ENCODE results near the gene ATPAF2. TPM values are rescaled to one million over a fixed set of nuclear protein-coding genes. Genes with fewer than 3 reads are reported as not detected.

Gene ATPAF2
- polyA plus RNA-seq, 2 donors: 16.2 to 21.0 TPM

GRCh38 chr17:17990282-17990681 lies 48.7 kb downstream of the ATPAF2 start:
- Histone ChIP-seq H3K4me1 (ENCODE audit: control insufficient read depth in 2 of 2, insufficient read depth in 2 of 2, low read length in 1 of 2) (peaks cover 0 to 11% of the 10 kb centered on the region in 2 donors), H3K9me3 (ENCODE audit: control insufficient read depth in 2 of 2, insufficient read depth in 1 of 2, low read depth in 1 of 2, low read length in 1 of 2) (no peaks in the 10 kb centered on the region), H3K4me3 (ENCODE audit: low read depth in 1 of 2, low read length in 2 of 2) (no peak overlapping the region), H3K36me3 (ENCODE audit: control insufficient read depth in 2 of 2, insufficient read depth in 2 of 2, low read length in 1 of 2) (peaks cover 0 to 3% of the 10 kb centered on the region in 2 donors), H3K27me3 (ENCODE audit: control insufficient read depth in 1 of 2, insufficient read depth in 2 of 2, low read length in 2 of 2) (no peaks in the 10 kb centered on the region), H3K27ac (ENCODE audit: low read depth in 2 of 2, low read length in 1 of 2) (peak overlapping the region; percentile 13 to 41)
- WGBS, 2 donors: 53 to 67% methylated on average over 2 of the region's 2 CpGs

DNA sequence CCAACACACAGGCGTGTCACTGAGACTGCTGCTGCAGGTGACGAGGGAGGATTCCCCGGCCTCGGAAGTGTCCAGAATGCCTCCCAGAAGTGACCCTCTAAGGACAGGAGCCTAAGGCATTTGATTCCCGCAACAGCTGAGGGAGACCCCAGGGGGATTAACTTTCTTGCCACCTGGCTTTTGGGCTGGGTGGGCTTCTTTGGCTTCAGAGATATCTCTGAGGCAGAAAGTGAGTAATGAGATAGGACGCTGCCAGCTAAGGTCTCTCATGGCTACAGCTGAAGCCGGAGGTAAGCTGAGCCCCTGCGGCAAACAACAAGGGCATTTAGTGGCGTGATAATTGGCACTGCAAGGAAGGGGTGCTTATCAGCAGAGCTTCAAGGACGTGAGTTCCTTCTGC lies 49.4 kb downstream of the ATPAF2 start:
- Histone ChIP-seq H3K27me3 (ENCODE audit: control insufficient read depth in 1 of 2, insufficient read depth in 2 of 2, low read length in 2 of 2) (no peaks in the 10 kb centered on the region), H3K4me1 (ENCODE audit: control insufficient read depth in 2 of 2, insufficient read depth in 2 of 2, low read length in 1 of 2) (peaks cover 0 to 11% of the 10 kb centered on the region in 2 donors), H3K27ac (ENCODE audit: low read depth in 2 of 2, low read length in 1 of 2) (no peak overlapping the region), H3K4me3 (ENCODE audit: low read depth in 1 of 2, low read length in 2 of 2) (no peak overlapping the region), H3K9me3 (ENCODE audit: control insufficient read depth in 2 of 2, insufficient read depth in 1 of 2, low read depth in 1 of 2, low read length in 1 of 2) (no peaks in the 10 kb centered on the region), H3K36me3 (ENCODE audit: control insufficient read depth in 2 of 2, insufficient read depth in 2 of 2, low read length in 1 of 2) (no peaks in the 10 kb centered on the region)
- WGBS, 2 donors: 89 to 91% methylated on average over 10 of the region's 10 CpGs

DNA sequence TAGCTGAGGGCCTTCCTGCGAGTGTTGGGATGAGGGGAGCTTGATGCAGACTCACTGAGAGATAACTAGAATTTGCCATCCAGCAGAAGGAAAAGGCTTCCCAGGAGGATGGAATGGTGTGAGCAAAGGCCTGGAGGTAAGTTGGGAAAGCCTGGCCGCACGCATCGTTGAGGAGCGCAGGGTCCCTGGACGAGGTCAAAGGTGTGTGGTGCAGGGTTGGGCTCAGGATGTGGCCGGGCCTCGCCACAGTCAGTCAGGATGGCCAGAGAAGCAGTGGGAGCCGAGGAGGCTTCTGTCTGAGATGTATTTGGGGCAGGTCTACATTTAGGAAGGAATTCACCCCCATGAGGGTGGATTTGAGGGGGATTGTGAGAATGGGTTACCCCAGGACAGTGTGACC lies 49.9 kb downstream of the ATPAF2 start:
- Histone ChIP-seq H3K9me3 (ENCODE audit: control insufficient read depth in 2 of 2, insufficient read depth in 1 of 2, low read depth in 1 of 2, low read length in 1 of 2) (no peaks in the 10 kb centered on the region), H3K27me3 (ENCODE audit: control insufficient read depth in 1 of 2, insufficient read depth in 2 of 2, low read length in 2 of 2) (no peaks in the 10 kb centered on the region), H3K36me3 (ENCODE audit: control insufficient read depth in 2 of 2, insufficient read depth in 2 of 2, low read length in 1 of 2) (no peaks in the 10 kb centered on the region), H3K4me3 (ENCODE audit: low read depth in 1 of 2, low read length in 2 of 2) (no peak overlapping the region), H3K27ac (ENCODE audit: low read depth in 2 of 2, low read length in 1 of 2) (no peak overlapping the region), H3K4me1 (ENCODE audit: control insufficient read depth in 2 of 2, insufficient read depth in 2 of 2, low read length in 1 of 2) (peaks cover 0 to 6% of the 10 kb centered on the region in 2 donors)
- WGBS, 2 donors: 93 to 94% methylated on average over 9 of the region's 9 CpGs

DNA sequence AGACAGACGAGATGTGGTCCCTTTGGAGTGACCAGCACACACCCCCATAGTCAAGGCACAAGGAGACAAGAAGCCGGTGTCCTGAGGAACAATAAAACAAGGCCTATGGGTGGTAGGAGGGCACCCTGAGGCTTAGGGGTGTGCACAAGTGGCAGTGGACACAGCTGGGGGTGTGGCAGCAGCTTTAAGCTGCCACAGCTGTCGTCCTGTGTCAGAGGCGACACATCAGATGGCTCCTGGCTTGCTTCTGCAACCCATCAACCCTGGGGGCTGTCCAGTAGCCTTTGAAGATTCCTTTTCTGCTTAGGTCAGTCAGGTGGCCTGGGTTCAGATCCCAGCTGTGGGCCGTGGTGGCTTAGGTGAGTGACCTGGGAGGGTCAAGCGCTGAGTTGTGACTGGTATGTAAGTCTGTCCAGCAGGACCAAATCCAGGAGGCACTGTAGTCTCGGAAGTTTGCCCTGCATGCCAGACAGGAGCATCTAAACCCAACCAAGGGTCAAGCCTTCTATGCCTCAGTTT lies 50.5 kb downstream of the ATPAF2 start:
- Histone ChIP-seq H3K36me3 (ENCODE audit: control insufficient read depth in 2 of 2, insufficient read depth in 2 of 2, low read length in 1 of 2) (no peaks in the 10 kb centered on the region), H3K4me1 (ENCODE audit: control insufficient read depth in 2 of 2, insufficient read depth in 2 of 2, low read length in 1 of 2) (peaks cover 0 to 6% of the 10 kb centered on the region in 2 donors), H3K9me3 (ENCODE audit: control insufficient read depth in 2 of 2, insufficient read depth in 1 of 2, low read depth in 1 of 2, low read length in 1 of 2) (no peaks in the 10 kb centered on the region), H3K27me3 (ENCODE audit: control insufficient read depth in 1 of 2, insufficient read depth in 2 of 2, low read length in 2 of 2) (no peaks in the 10 kb centered on the region), H3K4me3 (ENCODE audit: low read depth in 1 of 2, low read length in 2 of 2) (no peak overlapping the region), H3K27ac (ENCODE audit: low read depth in 2 of 2, low read length in 1 of 2) (no peak overlapping the region)
- 87 to 89% methylated on average over 7 of the region's 7 CpGs for WGBS, 2 donors

DNA sequence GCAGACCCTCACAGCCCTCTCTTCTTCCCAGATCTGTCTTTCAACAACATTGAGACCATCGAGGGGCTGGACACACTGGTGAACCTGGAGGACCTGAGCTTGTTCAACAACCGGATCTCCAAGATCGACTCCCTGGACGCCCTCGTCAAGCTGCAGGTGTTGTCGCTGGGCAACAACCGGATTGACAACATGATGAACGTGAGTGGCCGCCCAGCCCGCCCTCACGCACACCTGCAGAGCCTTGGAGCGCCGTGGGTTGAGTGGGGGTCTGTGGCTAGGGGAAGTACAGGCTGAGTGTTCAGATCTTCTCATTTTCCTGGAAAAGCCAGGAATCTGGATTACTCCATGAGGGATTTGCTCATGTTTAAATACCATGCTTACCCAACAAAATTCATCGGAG lies 51.1 kb downstream of the ATPAF2 start:
- Histone ChIP-seq H3K27ac (ENCODE audit: low read depth in 2 of 2, low read length in 1 of 2) (no peak overlapping the region), H3K9me3 (ENCODE audit: control insufficient read depth in 2 of 2, insufficient read depth in 1 of 2, low read depth in 1 of 2, low read length in 1 of 2) (no peaks in the 10 kb centered on the region), H3K36me3 (ENCODE audit: control insufficient read depth in 2 of 2, insufficient read depth in 2 of 2, low read length in 1 of 2) (no peaks in the 10 kb centered on the region), H3K4me3 (ENCODE audit: low read depth in 1 of 2, low read length in 2 of 2) (no peak overlapping the region), H3K4me1 (ENCODE audit: control insufficient read depth in 2 of 2, insufficient read depth in 2 of 2, low read length in 1 of 2) (peaks cover 0 to 6% of the 10 kb centered on the region in 2 donors), H3K27me3 (ENCODE audit: control insufficient read depth in 1 of 2, insufficient read depth in 2 of 2, low read length in 2 of 2) (no peaks in the 10 kb centered on the region)
- 76 to 77% methylated on average over 14 of the region's 14 CpGs for WGBS, 2 donors

DNA sequence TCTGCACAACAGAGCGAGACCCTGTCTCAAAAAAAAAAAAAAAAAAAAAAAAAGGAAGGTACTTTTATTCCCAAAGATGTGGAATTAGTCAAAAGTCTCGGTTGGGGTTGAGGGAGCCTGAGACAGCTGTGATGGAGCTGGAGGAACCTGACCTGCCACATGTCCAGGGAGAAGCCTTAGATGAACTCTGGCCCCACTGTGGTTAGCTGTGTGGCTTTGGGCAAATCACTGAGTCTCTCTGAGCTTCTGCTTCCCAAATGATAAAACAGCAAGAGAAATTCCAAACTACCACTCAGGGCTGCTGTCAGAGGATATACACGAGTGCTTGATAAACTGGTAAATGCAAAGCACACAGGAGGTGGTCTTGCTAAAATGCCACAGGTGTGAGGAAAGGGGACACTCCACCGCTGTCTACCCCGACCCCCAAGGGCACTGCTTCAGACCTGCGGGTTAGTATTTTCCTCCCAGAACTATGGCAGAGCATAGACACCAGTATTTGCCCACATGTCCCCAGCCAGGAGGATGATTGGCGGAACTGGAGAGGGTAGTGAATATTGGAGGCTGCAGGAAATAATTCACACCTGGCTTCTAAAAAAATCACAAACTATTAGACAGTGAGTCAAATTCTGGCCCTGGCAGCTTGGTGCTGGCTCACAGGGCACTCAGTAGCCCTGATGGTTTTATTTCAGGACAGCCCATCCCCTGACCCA lies 51.6 kb downstream of the ATPAF2 start:
- Histone ChIP-seq H3K9me3 (ENCODE audit: control insufficient read depth in 2 of 2, insufficient read depth in 1 of 2, low read depth in 1 of 2, low read length in 1 of 2) (no peaks in the 10 kb centered on the region), H3K4me3 (ENCODE audit: low read depth in 1 of 2, low read length in 2 of 2) (no peak overlapping the region), H3K27me3 (ENCODE audit: control insufficient read depth in 1 of 2, insufficient read depth in 2 of 2, low read length in 2 of 2) (no peaks in the 10 kb centered on the region), H3K36me3 (ENCODE audit: control insufficient read depth in 2 of 2, insufficient read depth in 2 of 2, low read length in 1 of 2) (no peaks in the 10 kb centered on the region), H3K27ac (ENCODE audit: low read depth in 2 of 2, low read length in 1 of 2) (no peak overlapping the region), H3K4me1 (ENCODE audit: control insufficient read depth in 2 of 2, insufficient read depth in 2 of 2, low read length in 1 of 2) (peaks cover 0 to 6% of the 10 kb centered on the region in 2 donors)
- WGBS, 2 donors: 83 to 84% methylated on average over 7 of the region's 7 CpGs

GRCh38 chr17:17985555-17985954 lies 53.4 kb downstream of the ATPAF2 start:
- Histone ChIP-seq H3K27me3 (ENCODE audit: control insufficient read depth in 1 of 2, insufficient read depth in 2 of 2, low read length in 2 of 2) (no peaks in the 10 kb centered on the region), H3K9me3 (ENCODE audit: control insufficient read depth in 2 of 2, insufficient read depth in 1 of 2, low read depth in 1 of 2, low read length in 1 of 2) (no peaks in the 10 kb centered on the region), H3K4me3 (ENCODE audit: low read depth in 1 of 2, low read length in 2 of 2) (no peak overlapping the region), H3K36me3 (ENCODE audit: control insufficient read depth in 2 of 2, insufficient read depth in 2 of 2, low read length in 1 of 2) (no peaks in the 10 kb centered on the region), H3K27ac (ENCODE audit: low read depth in 2 of 2, low read length in 1 of 2) (no peak overlapping the region), H3K4me1 (ENCODE audit: control insufficient read depth in 2 of 2, insufficient read depth in 2 of 2, low read length in 1 of 2) (peaks cover 0 to 6% of the 10 kb centered on the region in 2 donors)
- WGBS, 2 donors: 81 to 83% methylated on average over 3 of the region's 3 CpGs

- H3K9me3 ChIP-seq (ENCODE audit: control insufficient read depth in 2 of 2, insufficient read depth in 1 of 2, low read depth in 1 of 2, low read length in 1 of 2): no peaks in the 10 kb centered on the region
- H3K27me3 ChIP-seq (ENCODE audit: control insufficient read depth in 1 of 2, insufficient read depth in 2 of 2, low read length in 2 of 2): no peaks in the 10 kb centered on the region
- WGBS, 2 donors: 79 to 82% methylated on average over 2 of the region's 2 CpGs
- no peaks in the 10 kb centered on the region for H3K36me3 ChIP-seq (ENCODE audit: control insufficient read depth in 2 of 2, insufficient read depth in 2 of 2, low read length in 1 of 2)
- H3K4me3 ChIP-seq (ENCODE audit: low read depth in 1 of 2, low read length in 2 of 2): no peak overlapping the region
- no peak overlapping the region for H3K27ac ChIP-seq (ENCODE audit: low read depth in 2 of 2, low read length in 1 of 2)
- peaks cover 0 to 4% of the 10 kb centered on the region in 2 donors for H3K4me1 ChIP-seq (ENCODE audit: control insufficient read depth in 2 of 2, insufficient read depth in 2 of 2, low read length in 1 of 2)
Measured at GRCh38 chr17:17985153-17985552, 53.8 kb downstream of the ATPAF2 start.

GRCh38 chr17:17983776-17984175 lies 55.2 kb downstream of the ATPAF2 start:
- no peaks in the 10 kb centered on the region for H3K27me3 ChIP-seq (ENCODE audit: control insufficient read depth in 1 of 2, insufficient read depth in 2 of 2, low read length in 2 of 2)
- no peak overlapping the region for H3K4me3 ChIP-seq (ENCODE audit: low read depth in 1 of 2, low read length in 2 of 2)
- H3K9me3 ChIP-seq (ENCODE audit: control insufficient read depth in 2 of 2, insufficient read depth in 1 of 2, low read depth in 1 of 2, low read length in 1 of 2): no peaks in the 10 kb centered on the region
- H3K4me1 ChIP-seq (ENCODE audit: control insufficient read depth in 2 of 2, insufficient read depth in 2 of 2, low read length in 1 of 2): peaks cover 0 to 10% of the 10 kb centered on the region in 2 donors
- H3K27ac ChIP-seq (ENCODE audit: low read depth in 2 of 2, low read length in 1 of 2): peak overlapping the region; percentile 11 to 71
- 93 to 94% methylated on average over 6 of the region's 6 CpGs for WGBS, 2 donors
- no peaks in the 10 kb centered on the region for H3K36me3 ChIP-seq (ENCODE audit: control insufficient read depth in 2 of 2, insufficient read depth in 2 of 2, low read length in 1 of 2)

GRCh38 chr17:17983376-17983775 lies 55.6 kb downstream of the ATPAF2 start:
- H3K9me3 ChIP-seq (ENCODE audit: control insufficient read depth in 2 of 2, insufficient read depth in 1 of 2, low read depth in 1 of 2, low read length in 1 of 2): no peaks in the 10 kb centered on the region
- H3K36me3 ChIP-seq (ENCODE audit: control insufficient read depth in 2 of 2, insufficient read depth in 2 of 2, low read length in 1 of 2): no peaks in the 10 kb centered on the region
- H3K27me3 ChIP-seq (ENCODE audit: control insufficient read depth in 1 of 2, insufficient read depth in 2 of 2, low read length in 2 of 2): no peaks in the 10 kb centered on the region
- H3K4me3 ChIP-seq (ENCODE audit: low read depth in 1 of 2, low read length in 2 of 2): no peak overlapping the region
- H3K4me1 ChIP-seq (ENCODE audit: control insufficient read depth in 2 of 2, insufficient read depth in 2 of 2, low read length in 1 of 2): peaks cover 0 to 10% of the 10 kb centered on the region in 2 donors
- H3K27ac ChIP-seq (ENCODE audit: low read depth in 2 of 2, low read length in 1 of 2): peak overlapping the region; percentile 71 to 85
- WGBS, 2 donors: 64 to 70% methylated on average over 6 of the region's 6 CpGs

Data from esophagus (tissue), 2 donors.